Heart right ventricle (tissue), 16 donors: Measurements from ENCODE around the gene ZNF584. TPM values are rescaled to one million over a fixed set of nuclear protein-coding genes. Genes with fewer than 3 reads are reported as not detected.
A peak's percentile ranks its signal among the peaks of the same experiment; 100 is the strongest.

Experiments used
- ATAC-seq, 8 donors: fragments of 200-7000 bp; cut with Tn5 transposase; one replicate each; pipeline ENCODE4 v1.9.1; 2020; ENCODE audit warnings: mild to moderate bottlenecking in 8 of 8, moderate library complexity in 8 of 8, moderate number of reproducible peaks in 1 of 8
- DNase-seq, 2 donors: peaks; one replicate each; pipeline ENCODE4 v3.0.0-alpha.2; 2020
- H3K27ac ChIP-seq, 10 donors: fragments of 200-600 bp; sonication (generic) in 2 of 10; one replicate each; pipeline versions ENCODE4 v1.5.0 to v1.8.0; 2020 to 2022; ENCODE audit warnings: mild to moderate bottlenecking in 3 of 10
- H3K27me3 ChIP-seq, 7 donors: fragments of 200-600 bp; one replicate each; pipeline ENCODE4 v1.8.0; 2021 to 2022; ENCODE audit warnings: mild to moderate bottlenecking in 2 of 7
- H3K36me3 ChIP-seq, 9 donors: fragments of 200-600 bp; sonication (generic) in 1 of 9; one replicate each; pipeline versions ENCODE4 v1.5.0 to v1.8.0; 2020 to 2022; ENCODE audit warnings: mild to moderate bottlenecking in 2 of 9
- H3K4me1 ChIP-seq, 9 donors: fragments of 200-600 bp; sonication (generic) in 1 of 9; one replicate each; pipeline versions ENCODE4 v1.5.0 to v1.8.0; 2020 to 2022; ENCODE audit warnings: mild to moderate bottlenecking in 4 of 9
- H3K4me3 ChIP-seq, 10 donors: fragments of 200-600 bp; sonication (generic) in 2 of 10; one replicate each; pipeline versions ENCODE4 v1.5.0 to v1.8.0; 2020 to 2022; ENCODE audit warnings: mild to moderate bottlenecking in 7 of 10, moderate library complexity in 2 of 10
- H3K9me3 ChIP-seq, 11 donors: fragments of 200-600 bp in 10 of 11; sonication (generic) in 2 of 11; one replicate each; pipeline versions ENCODE4 v1.5.0 to v1.8.0; 2013 to 2022; ENCODE audit warnings: mild to moderate bottlenecking in 2 of 11, control low read depth in 1 of 11, moderate library complexity in 1 of 11
- WGBS, 2 donors: extraction: QIAGEN DNeasy Blood & Tissue Kit; methylation state at CpG; one replicate each; pipeline ENCODE4 v1.1.7; 2013; ENCODE audit warnings: inconsistent platforms in 1 of 2; 5-methylcytosine and 5-hydroxymethylcytosine counted together
- intact Hi-C, 10 donors: fragments of 100-400 bp; cut with DNase I; formaldehyde crosslinking; loops; one replicate each; pipeline versions ENCODE4 v1.11.1 to v1.14.2; 2022
- polyA plus RNA-seq, 2 donors: library from polyadenylated mRNA; stranded (reverse); fragments of 200-250 nt; gene quantifications; one replicate each; pipeline ENCODE4 v1.2.3, GENCODE V29; 2013
- total RNA-seq, 10 donors: library from RNA; stranded (reverse); fragmentation: NEBNext Ultra II Directional in 3 of 10; extraction: Animal tissue kit (Norgen Biotek cat#: 25700) in 3 of 10; gene quantifications; one replicate each; pipeline versions ENCODE4 v1.2.1 to v1.2.4, GENCODE V29; 2021 to 2023
- TF ChIP-seq, protein P1 (sequence below), 9 donors: fragments of 200-600 bp; sonication (generic) in 2 of 9; IDR thresholded peaks; one replicate each; pipeline versions ENCODE4 v1.5.0 to v1.8.0; 2021 to 2022; ENCODE audit warnings: antibody characterized with exemption in 9 of 9, mild to moderate bottlenecking in 5 of 9, moderate library complexity in 1 of 9
- donor health status: Arrhythmogenic right ventricular cardiomyopathy.
- donor health status: ischemic (EF 13 %, LVEDD 7.1; RV severe dilation, severe dysfunction).
- donor health status: healthy with polysubstance abuse.
- donor health status: DM: no; HTN: yes; CAD: no.
- donor health status: DM: no; HTN: no; CAD: no.
- donor health status: ischemic (EF 25% LVEDD 6.9; RV normal size, moderate dysfunction).
- donor health status: ischemic (EF 25% LVEDD 5.7; RV mildly dilated, moderate dysfunction).
- donor health status: healthy.
- donor health status: DM: yes; HTN: yes; CAD: no.
- donor health status: Ischemic cardiomyopathy.
- donor health status: ischemic (EF 35%, LVEDD 5.7; RV mildly dilated, moderate dysfunction).
- donor health status: nonischemic (EF 11% LVEDD 7.7; RV severe dilation, severe dysfunction).
- donor health status: DM: yes; HTN: yes; CAD: no.
- donor health status: PGD.
- donor health status: ischemic (EF 29% LVEDD 5.4; RV normal size, mild dysfunction).
- donor health status: nonischemic (EF 23%, LVEDD 6.1; RV moderate dilation, normal function).

Gene ZNF584
- total and polyA plus RNA-seq, 12 donors, result 6.5 to 20.4 (median 16.7) TPM

DNA sequence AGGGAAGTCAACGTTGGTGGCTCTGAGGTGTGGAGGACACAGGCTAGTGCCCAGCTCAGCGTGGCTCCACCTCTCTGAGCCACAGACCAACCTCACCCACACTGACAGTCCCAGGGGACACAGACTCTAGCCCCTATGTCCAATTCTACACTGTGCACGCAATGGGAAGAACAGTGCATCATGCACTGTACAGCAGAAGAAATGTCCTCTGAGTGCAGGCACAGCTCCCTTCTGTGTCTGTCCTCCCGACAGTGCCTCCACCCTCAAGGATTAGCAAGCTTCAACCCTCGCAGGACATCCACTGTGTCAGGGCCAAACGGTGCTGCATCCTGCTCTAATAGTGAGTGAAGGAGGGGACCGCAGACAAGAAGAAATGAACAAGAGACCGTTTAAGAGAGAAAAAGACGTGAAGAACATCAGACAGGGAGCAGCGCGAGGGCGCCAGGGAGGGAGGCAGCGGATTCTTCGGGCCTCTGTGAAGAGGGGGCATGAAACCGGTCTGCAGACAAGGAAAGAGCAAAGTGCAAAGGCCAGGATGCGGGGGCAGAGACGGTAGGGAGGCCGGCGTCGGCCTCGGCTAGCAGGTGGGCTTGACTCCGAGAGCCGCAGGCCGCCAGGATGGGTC is 28.3 kb upstream of the ZNF584 start:
- H3K4me1 ChIP-seq, result peaks cover 11 to 31% (median 20%) of the 10 kb centered on the region in 9 donors
- H3K27ac ChIP-seq, result peak overlapping the region; percentile 74 to 98 (median 95)
- TF ChIP-seq, protein P1, sequence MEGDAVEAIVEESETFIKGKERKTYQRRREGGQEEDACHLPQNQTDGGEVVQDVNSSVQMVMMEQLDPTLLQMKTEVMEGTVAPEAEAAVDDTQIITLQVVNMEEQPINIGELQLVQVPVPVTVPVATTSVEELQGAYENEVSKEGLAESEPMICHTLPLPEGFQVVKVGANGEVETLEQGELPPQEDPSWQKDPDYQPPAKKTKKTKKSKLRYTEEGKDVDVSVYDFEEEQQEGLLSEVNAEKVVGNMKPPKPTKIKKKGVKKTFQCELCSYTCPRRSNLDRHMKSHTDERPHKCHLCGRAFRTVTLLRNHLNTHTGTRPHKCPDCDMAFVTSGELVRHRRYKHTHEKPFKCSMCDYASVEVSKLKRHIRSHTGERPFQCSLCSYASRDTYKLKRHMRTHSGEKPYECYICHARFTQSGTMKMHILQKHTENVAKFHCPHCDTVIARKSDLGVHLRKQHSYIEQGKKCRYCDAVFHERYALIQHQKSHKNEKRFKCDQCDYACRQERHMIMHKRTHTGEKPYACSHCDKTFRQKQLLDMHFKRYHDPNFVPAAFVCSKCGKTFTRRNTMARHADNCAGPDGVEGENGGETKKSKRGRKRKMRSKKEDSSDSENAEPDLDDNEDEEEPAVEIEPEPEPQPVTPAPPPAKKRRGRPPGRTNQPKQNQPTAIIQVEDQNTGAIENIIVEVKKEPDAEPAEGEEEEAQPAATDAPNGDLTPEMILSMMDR (IDR thresholded peaks at IDR 0.05), result no peak
- H3K9me3 ChIP-seq, result no peaks in the 10 kb centered on the region
- no peaks in the 10 kb centered on the region for H3K27me3 ChIP-seq
- DNase-seq (no peak), ATAC-seq (peak in 3 of 8 donors; percentile 0 to 2 (median 0))
- H3K4me3 ChIP-seq, result peak overlapping the region; percentile 53 to 96 (median 79)
- intact Hi-C loops, result loop anchor here in 1 of 10 donors (2.0 kb wide), 1 partner anchor 17 kb away; the partner anchor contains the start of gene ZNF497
- 6 to 7% methylated on average over 24 of the region's 24 CpGs for WGBS, 2 donors
- no peaks in the 10 kb centered on the region for H3K36me3 ChIP-seq

DNA sequence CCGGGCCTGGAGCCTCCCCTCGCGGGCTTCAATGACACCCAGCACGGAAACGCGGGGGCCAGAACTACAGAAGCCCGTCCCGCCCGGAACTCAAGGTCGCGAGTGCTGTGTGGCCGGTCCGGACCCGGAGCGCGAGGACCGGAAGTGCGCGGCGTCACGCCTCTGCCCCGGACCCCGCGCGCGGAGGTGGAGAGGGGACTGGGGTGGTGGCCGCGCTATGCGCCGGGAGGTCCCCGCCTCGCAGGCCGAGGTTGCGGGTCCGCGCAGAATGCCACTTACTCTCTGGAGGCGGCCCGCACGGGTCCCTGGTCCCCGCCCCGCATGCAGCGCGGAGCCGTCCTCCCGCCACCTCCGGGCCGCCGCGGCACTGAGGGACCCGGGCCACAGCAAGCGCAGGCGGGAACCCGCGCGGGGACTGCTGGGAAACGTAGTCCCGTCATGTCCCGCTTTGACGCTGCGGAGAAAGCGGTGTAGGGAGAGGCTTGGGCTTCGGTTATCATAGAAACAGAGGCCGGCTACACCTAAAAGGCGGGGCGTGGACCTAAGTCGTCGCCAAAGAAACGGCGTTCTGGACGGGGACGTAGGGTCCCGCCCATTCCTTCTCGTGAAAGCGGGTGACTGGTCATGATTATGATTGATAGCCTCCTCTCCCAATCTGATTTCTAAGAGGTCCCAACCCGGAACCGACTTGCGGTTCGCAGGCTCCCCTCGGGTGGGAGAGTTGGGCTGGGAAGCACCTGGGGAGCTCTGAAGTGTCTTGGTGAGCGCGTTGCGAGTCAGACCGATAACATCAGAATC is 27.6 kb upstream of the ZNF584 start, which contains the start of gene ZNF837:
ZNF837 (minus strand) TSS at position 369 of the 798 bp plus-strand sequence. CDS start 11,698 bp downstream, outside the sequence.
- Histone ChIP-seq H3K4me1 (peaks cover 14 to 39% (median 25%) of the 10 kb centered on the region in 9 donors), H3K27me3 (no peaks in the 10 kb centered on the region), H3K9me3 (no peaks in the 10 kb centered on the region), H3K4me3 (peak within 1 kb of the TSS; percentile 53 to 96 (median 79)), H3K27ac (peak within 1 kb of the TSS; percentile 74 to 98 (median 95)), H3K36me3 (no peaks in the 10 kb centered on the region)
- ATAC-seq (peak; percentile 94 to 97 (median 95)), DNase-seq (peak; percentile 97 to 100)
- intact Hi-C loops, result loop anchor here in 1 of 10 donors (2.0 kb wide), 1 partner anchor 18 kb away; the partner anchor contains the start of gene ZNF497
- WGBS, 2 donors, result 0 to 1% methylated on average over 83 of the region's 83 CpGs
- TF ChIP-seq, protein P1 (IDR thresholded peaks at IDR 0.05), result peak in 2 of 9 donors; percentile 12 to 16

DNA sequence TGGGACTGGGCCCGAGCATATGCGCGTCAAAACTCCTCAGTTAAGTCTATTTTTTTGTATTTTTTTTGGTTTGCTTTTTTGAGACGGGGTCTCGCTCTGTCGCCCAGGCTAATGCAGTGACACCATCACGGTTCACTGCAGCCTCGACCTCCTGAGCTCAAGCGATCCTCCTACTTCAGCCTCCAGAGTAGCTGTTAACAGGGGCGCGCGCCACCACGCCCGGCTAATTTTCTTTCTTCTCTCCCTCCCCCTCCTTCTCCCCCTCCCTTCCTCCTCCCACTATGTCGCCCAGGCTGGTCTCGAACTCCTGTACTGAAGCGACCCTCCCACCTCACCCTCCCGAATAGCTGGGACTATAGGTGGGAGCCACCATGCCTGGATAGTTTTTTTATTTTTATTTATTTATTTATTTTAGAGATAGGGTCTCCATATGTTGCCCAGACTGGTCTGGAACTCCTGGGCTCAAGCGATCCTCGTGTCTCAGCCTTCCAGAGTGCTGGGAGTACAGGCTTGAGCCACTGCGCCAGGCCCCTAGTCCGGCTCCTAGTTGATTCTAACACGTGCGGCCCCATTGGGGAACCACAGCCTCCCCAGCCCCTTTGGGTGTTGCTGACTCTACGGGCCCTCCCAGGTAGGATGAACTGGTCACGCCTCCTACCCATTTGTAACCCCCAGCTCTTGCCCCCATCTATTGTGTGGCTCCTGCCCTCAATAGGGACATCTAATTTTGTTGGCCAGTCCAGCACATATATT is 26.8 kb upstream of the ZNF584 start:
- WGBS, 2 donors, result 32% methylated on average over 26 of the region's 26 CpGs
- peaks cover 17 to 44% (median 31%) of the 10 kb centered on the region in 9 donors for H3K4me1 ChIP-seq
- no peaks in the 10 kb centered on the region for H3K27me3 ChIP-seq
- no peaks in the 10 kb centered on the region for H3K9me3 ChIP-seq
- intact Hi-C loops, result loop anchor here in 1 of 10 donors (2.0 kb wide), 1 partner anchor 19 kb away; the partner anchor contains the start of gene ZNF497
- H3K27ac ChIP-seq, result peak overlapping the region in 9 of 10 donors; percentile 47 to 98 (median 95)
- DNase-seq (no peak), ATAC-seq (no peak)
- no peaks in the 10 kb centered on the region for H3K36me3 ChIP-seq
- TF ChIP-seq, protein P1 (IDR thresholded peaks at IDR 0.05), result no peak
- peak overlapping the region; percentile 36 to 96 (median 79) for H3K4me3 ChIP-seq
